Bronchial epithelial cell (primary cell): ENCODE results near the gene GNB3. TPM values are rescaled to one million over a fixed set of nuclear protein-coding genes. Genes with fewer than 3 reads are reported as not detected.

Experiments
- DNase-seq: peaks from one replicate; pipeline ENCODE4 v3.0.0-alpha.2; 2010; ENCODE audit warnings: low read depth
- FAIRE-seq: peaks from 2 replicates; lab custom pipeline; 2011; peaks lifted over from hg19 to GRCh38; lab: Jason Lieb, UNC
- H3K27me3 ChIP-seq: 2 replicates; pipeline ENCODE4 v1.5.1; 2011; ENCODE audit warnings: low read length; ENCODE audit not compliant: control insufficient read depth, insufficient read depth
- H3K36me3 ChIP-seq: 2 replicates; pipeline ENCODE4 v1.5.1; 2011; ENCODE audit warnings: low read length; ENCODE audit not compliant: control insufficient read depth, insufficient read depth
- H3K4me3 ChIP-seq: 2 replicates; pipeline ENCODE4 v1.5.1; 2011; ENCODE audit warnings: mild to moderate bottlenecking, low read depth, low read length, control low read depth
- CTCF ChIP-seq: IDR thresholded peaks from 2 replicates; pipeline ENCODE4 v1.5.1; 2011; ENCODE audit warnings: mild to moderate bottlenecking, moderate library complexity, low read length, control low read depth, inconsistent platforms; ENCODE audit not compliant: insufficient read depth, severe bottlenecking
- total RNA-seq: library from RNA; depleted of rRNA; stranded (reverse); fragments of >200 nt; gene quantifications from 2 replicates; pipeline ENCODE4 v1.2.1, GENCODE V29; 2014

GNB3 gene
- total RNA-seq, 1 donor from 2014 or later = 0.53 TPM

GRCh38 chr12:6853626-6854025, 12.9 kb downstream of the GNB3 start:
- no peak for TF ChIP-seq CTCF
- DNase-seq = no peak
- no peak overlapping the region for H3K4me3 ChIP-seq
- H3K27me3 ChIP-seq = no peaks in the 10 kb centered on the region
- H3K36me3 ChIP-seq = peaks cover 16% of the 10 kb centered on the region
- FAIRE-seq = no peak

DNA sequence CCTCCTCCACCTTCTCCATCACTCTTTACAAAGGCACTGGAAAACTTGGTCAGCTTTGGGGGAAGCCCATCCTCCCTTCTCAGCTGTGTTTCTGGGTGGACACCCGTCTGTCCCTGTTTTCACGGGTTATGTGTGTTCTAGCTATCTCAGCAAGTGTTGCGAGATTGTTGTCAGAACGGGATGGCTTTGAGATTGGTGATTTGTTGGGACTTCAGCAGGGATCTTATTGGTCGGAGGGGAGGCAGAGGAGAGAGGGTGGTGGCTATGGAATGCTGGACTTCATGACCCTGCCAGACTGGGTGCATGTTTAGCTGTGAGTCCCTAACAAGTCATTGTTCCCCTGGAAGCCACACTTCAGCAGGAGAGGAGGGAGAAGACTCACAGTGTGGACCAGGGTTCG, 13.3 kb downstream of the GNB3 start:
- FAIRE-seq = no peak
- DNase-seq = no peak
- Histone ChIP-seq H3K4me3 (no peak overlapping the region), H3K27me3 (no peaks in the 10 kb centered on the region), H3K36me3 (peaks cover 20% of the 10 kb centered on the region)
- no peak for TF ChIP-seq CTCF

DNA sequence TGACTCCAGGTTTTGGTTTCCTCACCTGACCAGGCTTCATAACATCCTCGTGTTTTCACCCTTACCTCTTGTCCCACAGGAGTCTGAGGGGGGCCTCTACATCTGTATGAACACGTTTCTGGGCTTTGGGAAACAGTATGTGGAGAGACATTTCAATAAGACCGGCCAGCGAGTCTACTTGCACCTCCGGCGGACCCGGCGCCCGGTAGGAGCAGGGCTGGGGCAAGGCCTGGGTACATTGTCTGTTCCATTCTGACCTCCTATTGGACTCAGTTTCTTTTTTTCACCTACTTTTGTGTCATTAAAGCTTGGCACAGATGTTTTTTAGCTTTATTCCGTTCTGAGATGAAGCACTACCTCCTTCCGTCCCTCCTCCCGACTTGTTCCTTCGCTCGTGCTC, 14.6 kb downstream of the GNB3 start:
- FAIRE-seq = no peak
- Histone ChIP-seq H3K36me3 (peaks cover 26% of the 10 kb centered on the region), H3K27me3 (no peaks in the 10 kb centered on the region), H3K4me3 (no peak overlapping the region)
- TF ChIP-seq CTCF = no peak
- no peak for DNase-seq

DNA sequence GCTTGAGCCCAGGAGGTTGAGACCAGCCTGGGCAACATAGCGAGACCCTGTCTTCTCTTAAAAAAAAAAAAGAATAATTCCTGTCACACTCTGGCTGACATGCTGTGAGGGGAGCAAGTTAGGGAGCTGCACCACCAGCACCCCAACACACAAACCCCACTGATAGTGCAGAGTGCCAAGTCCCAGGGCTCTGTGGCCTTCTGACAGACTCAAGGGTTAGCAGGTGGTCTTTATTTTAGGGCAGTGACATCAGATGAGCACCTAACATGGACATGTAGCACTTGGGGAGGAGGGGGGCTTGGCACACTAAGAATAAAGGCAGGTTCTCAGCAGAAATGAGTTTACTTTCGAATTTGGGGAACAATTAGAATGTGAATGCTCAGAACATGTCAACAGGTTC, 18.1 kb downstream of the GNB3 start:
- H3K4me3 ChIP-seq = no peak overlapping the region
- H3K27me3 ChIP-seq = no peaks in the 10 kb centered on the region
- H3K36me3 ChIP-seq = peaks cover 50% of the 10 kb centered on the region
- no peak for TF ChIP-seq CTCF
- FAIRE-seq = no peak
- DNase-seq = no peak

DNA sequence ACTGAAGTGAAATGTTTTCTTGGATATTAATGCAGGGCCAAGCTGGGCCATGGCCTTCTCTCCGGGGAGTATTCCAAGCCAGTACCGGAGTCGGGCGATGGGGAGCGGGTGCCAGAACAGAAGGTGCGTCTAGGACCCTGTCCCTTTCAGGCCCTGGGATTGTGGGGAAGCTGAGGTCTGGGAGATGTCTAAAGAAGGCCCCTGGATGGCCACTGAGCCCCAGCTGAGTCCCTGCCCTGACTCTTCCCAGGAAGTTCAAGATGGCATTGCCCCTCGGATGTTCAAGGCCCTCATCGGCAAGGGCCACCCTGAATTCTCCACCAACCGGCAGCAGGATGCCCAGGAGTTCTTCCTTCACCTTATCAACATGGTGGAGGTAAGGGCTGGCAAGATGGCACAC, 19.4 kb downstream of the GNB3 start:
- peaks cover 55% of the 10 kb centered on the region for H3K36me3 ChIP-seq
- DNase-seq = no peak
- no peak for TF ChIP-seq CTCF

GRCh38 chr12:6860942-6861341, 20.2 kb downstream of the GNB3 start:
- FAIRE-seq (no peak), DNase-seq (no peak)
- no peak for TF ChIP-seq CTCF
- peaks cover 55% of the 10 kb centered on the region for H3K36me3 ChIP-seq
- H3K27me3 ChIP-seq = no peaks in the 10 kb centered on the region
- no peak overlapping the region for H3K4me3 ChIP-seq

More for the DNA sequence above, 19.4 kb downstream of the GNB3 start:
- Histone ChIP-seq H3K27me3 (no peaks in the 10 kb centered on the region), H3K4me3 (no peak overlapping the region)
- FAIRE-seq = no peak
